GM12878 (cell line): ENCODE data around the gene PRDM15. TPM values are rescaled to one million over a fixed set of nuclear protein-coding genes. Genes with fewer than 3 reads are reported as not detected.

Experiments used
- BCL11A ChIP-seq: IDR thresholded peaks from 2 replicates; pipeline ENCODE4 v1.6.1; 2011; ENCODE audit warnings: low read depth, low read length
- CHD1 ChIP-seq: IDR thresholded peaks from 2 replicates; pipeline ENCODE4 v1.6.1; 2012; ENCODE audit warnings: low read depth, low read length, improper control_type of control experiment
- DPF2 ChIP-seq: fragments of 450-650 bp; IDR thresholded peaks from 2 replicates; pipeline ENCODE4 v1.6.1; 2017; ENCODE audit warnings: mild to moderate bottlenecking
- EZH2 ChIP-seq: IDR thresholded peaks from 2 replicates; pipeline ENCODE4 v1.6.1; 2012; ENCODE audit warnings: low read depth, mild to moderate bottlenecking, control low read depth, inconsistent platforms, low read length, borderline replicate concordance; ENCODE audit not compliant: control insufficient read depth
- GABPA ChIP-seq: IDR thresholded peaks from 2 replicates; pipeline ENCODE4 v1.6.1; 2014; ENCODE audit warnings: antibody characterized with exemption, low read depth, mild to moderate bottlenecking, inconsistent platforms
- IKZF2 ChIP-seq, 2 experiments: fragments of 450-650 bp; IDR thresholded peaks; 2 replicates each; pipeline ENCODE4 v1.6.1; 2017; ENCODE audit warnings: mild to moderate bottlenecking in 2 of 2, moderate library complexity in 2 of 2
- IRF4 ChIP-seq: IDR thresholded peaks from 2 replicates; pipeline ENCODE4 v1.6.1; 2011; ENCODE audit warnings: low read depth, low read length
- JUNB ChIP-seq: IDR thresholded peaks from 2 replicates; pipeline ENCODE4 v1.6.1; 2016; ENCODE audit warnings: antibody characterized with exemption, mild to moderate bottlenecking
- MEF2A ChIP-seq: IDR thresholded peaks from 2 replicates; pipeline ENCODE4 v1.6.1; 2011; ENCODE audit warnings: low read depth, mild to moderate bottlenecking, low read length, moderate library complexity; ENCODE audit not compliant: insufficient read depth
- MTA3 ChIP-seq: IDR thresholded peaks from 2 replicates; pipeline ENCODE4 v1.6.1; 2012; ENCODE audit warnings: low read length, inconsistent platforms, borderline replicate concordance
- NFIC ChIP-seq: IDR thresholded peaks from 2 replicates; pipeline ENCODE4 v1.6.1; 2012; ENCODE audit warnings: low read depth, mild to moderate bottlenecking, inconsistent platforms, low read length, moderate library complexity
- NFXL1 ChIP-seq: fragments of 450-650 bp; IDR thresholded peaks from 2 replicates; pipeline ENCODE4 v1.6.1; 2017; ENCODE audit warnings: antibody characterized with exemption, mild to moderate bottlenecking, borderline replicate concordance
- NR2F1 ChIP-seq: fragments of 450-650 bp; conservative IDR thresholded peaks from 2 replicates; pipeline ENCODE4 v1.6.1; 2017; ENCODE audit warnings: mild to moderate bottlenecking
- PML ChIP-seq: IDR thresholded peaks from 2 replicates; pipeline ENCODE4 v1.6.1; 2012; ENCODE audit warnings: low read length, inconsistent platforms
- POU2F2 ChIP-seq: IDR thresholded peaks from 3 replicates; pipeline ENCODE4 v1.6.1; 2011; ENCODE audit warnings: low read depth, mild to moderate bottlenecking, low read length, borderline replicate concordance
- RBBP5 ChIP-seq: fragments of 200-600 bp; sonication (generic); conservative IDR thresholded peaks from 2 replicates; pipeline ENCODE4 v1.6.1; 2016
- RELB ChIP-seq: fragments of 450-650 bp; IDR thresholded peaks from 2 replicates; pipeline ENCODE4 v1.6.1; 2017; ENCODE audit warnings: low read depth, mild to moderate bottlenecking, moderate library complexity
- RUNX3 ChIP-seq: IDR thresholded peaks from 2 replicates; pipeline ENCODE4 v1.6.1; 2012; ENCODE audit warnings: low read length, inconsistent platforms
- SKIL ChIP-seq: fragments of 450-650 bp; IDR thresholded peaks from 2 replicates; pipeline ENCODE4 v1.6.1; 2017; ENCODE audit warnings: mild to moderate bottlenecking, low read depth, inconsistent platforms; ENCODE audit not compliant: poor library complexity, severe bottlenecking
- SMARCA5 ChIP-seq: fragments of 450-650 bp; IDR thresholded peaks from 2 replicates; pipeline ENCODE4 v1.6.1; 2017; ENCODE audit warnings: mild to moderate bottlenecking
- STAT3 ChIP-seq: IDR thresholded peaks from 2 replicates; pipeline ENCODE4 v1.6.1; 2011; ENCODE audit warnings: low read depth, low read length, improper control_type of control experiment
- TCF12 ChIP-seq: IDR thresholded peaks from 2 replicates; pipeline ENCODE4 v1.6.1; 2011; ENCODE audit warnings: low read depth, mild to moderate bottlenecking, low read length
- TCF3 ChIP-seq: IDR thresholded peaks from 2 replicates; pipeline ENCODE4 v1.6.1; 2012; ENCODE audit warnings: low read depth, mild to moderate bottlenecking, low read length, borderline replicate concordance; ENCODE audit not compliant: insufficient read depth
- USF2 ChIP-seq: IDR thresholded peaks from 2 replicates; pipeline ENCODE4 v1.6.1; 2011; ENCODE audit warnings: low read depth, low read length, improper control_type of control experiment, borderline replicate concordance
- ZBTB33 ChIP-seq: fragments of 450-650 bp; IDR thresholded peaks from 2 replicates; pipeline ENCODE4 v1.6.1; 2017; ENCODE audit warnings: mild to moderate bottlenecking
- polyA plus RNA-seq, 11 experiments: library from polyadenylated mRNA; depleted of rRNA in 4 of 11; unstranded in 6 of 11; stranded (reverse) in 5 of 11; fragments of >200 nt; fragmentation: Nextera tagmentation in 4 of 11; fragmentation: Illumina TruSeq in 1 of 11; extraction: Ambion mirVana in 4 of 11; extraction: Trizol in 1 of 11; gene quantifications; 1 replicate in 1 of 11; 2 replicates in 10 of 11; pipeline versions ENCODE4 v1.2.1 to v1.2.3, GENCODE V29; 2011 to 2016; ENCODE audit warnings: inconsistent platforms in 2 of 11, missing spikeins in 2 of 11, low read depth in 1 of 11
- total RNA-seq, 4 experiments: library from RNA; depleted of rRNA in 3 of 4; stranded (reverse); fragments of >200 nt in 3 of 4; fragmentation: Illumina TruSeq in 1 of 4; extraction: Trizol in 1 of 4; gene quantifications; 2 replicates each; pipeline versions ENCODE4 v1.2.1 to v1.2.3, GENCODE V29; 2013 to 2021

PRDM15 gene
- total and polyA plus RNA-seq, 10 of the 15 experiments (the other 5 are each of a cell fraction or from before 2014, with no cell fraction given): 2.2 to 16.0 (median 8.6) TPM

- TF ChIP-seq NFIC (peak; percentile 78), GABPA (peak; percentile 36; the same call in 1 of the 2 replicates), STAT3 (no peak), RELB (peak; percentile 64; the same call in 1 of the 2 replicates), PML (0 out of 2 replicates have a peak, but pooled peaks have one; percentile 26), TCF3 (0 out of 2 replicates have a peak, but pooled peaks have one; percentile 45), IRF4 (no peak), MEF2A (peak; percentile 64; the same call in 1 of the 2 replicates), BCL11A (peak; percentile 49; the same call in 1 of the 2 replicates), POU2F2 (peak; percentile 94), RBBP5 (no peak), SMARCA5 (0 out of 2 replicates have a peak, but pooled peaks have one; percentile 52), DPF2 (peak; percentile 59; the same call in 1 of the 2 replicates), USF2 (no peak), CHD1 (no peak), IKZF2 (IDR thresholded peaks at IDR 0.05) (peak; percentile 76 to 78), MTA3 (peak; percentile 64; the same call in 1 of the 2 replicates), TCF12 (peak; percentile 64; the same call in 1 of the 2 replicates), EZH2 (no peak), NR2F1 (0 out of 2 replicates have a peak, but pooled peaks have one; percentile 39), NFXL1 (no peak), ZBTB33 (no peak), SKIL (peak; percentile 72), JUNB (peak; percentile 59; the same call in 1 of the 2 replicates), RUNX3 (peak; percentile 95)
Observed at GRCh38 chr21:41868062-41868710, 11.0 kb downstream of the PRDM15 start (continued).
